GM21786 (cell line): ENCODE data around the gene SYT4.
A peak's percentile ranks its signal among the peaks of the same experiment; 100 is the strongest.
"Not testable (repeated sequence)": the region's sequence is repeated elsewhere in the genome, so short reads cannot be mapped to it uniquely, and the experiment has no call there.

Source experiments
- ATAC-seq: cut with Tn5 transposase; IDR thresholded peaks from one replicate; pipeline ENCODE4 v1.9.1; 2021; ENCODE audit not compliant: unreplicated experiment

Gene SYT4

GRCh38 chr18:43277164-43277600 is at the start of gene SYT4:
Gene SYT4, minus strand, starts transcription at chr18:43277490. Its CDS starts 209 bp downstream, at chr18:43277281.
- no peak for ATAC-seq

DNA sequence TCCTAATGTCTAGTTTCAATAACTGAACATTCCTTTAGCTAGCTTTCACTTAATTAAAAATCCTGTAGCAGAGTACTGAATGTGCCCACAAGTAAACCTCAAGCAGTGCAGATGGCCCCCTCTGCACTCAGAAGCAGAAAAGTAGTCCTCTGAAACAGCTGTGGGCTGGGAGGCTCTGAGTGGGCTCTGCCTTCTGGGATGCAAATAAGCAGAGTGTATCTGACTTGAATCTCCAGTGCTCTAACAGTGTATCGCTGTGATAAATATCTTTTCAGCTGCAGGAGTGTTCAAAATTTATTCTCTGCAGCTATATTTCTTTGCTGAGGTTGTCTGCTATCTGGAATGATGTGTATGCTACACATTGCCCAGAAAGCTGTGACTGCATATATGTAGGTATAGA is 44.8 kb upstream of the SYT4 start:
- ATAC-seq = no peak

GRCh38 chr18:43314941-43315340 is 37.7 kb upstream of the SYT4 start:
- no peak for ATAC-seq

DNA sequence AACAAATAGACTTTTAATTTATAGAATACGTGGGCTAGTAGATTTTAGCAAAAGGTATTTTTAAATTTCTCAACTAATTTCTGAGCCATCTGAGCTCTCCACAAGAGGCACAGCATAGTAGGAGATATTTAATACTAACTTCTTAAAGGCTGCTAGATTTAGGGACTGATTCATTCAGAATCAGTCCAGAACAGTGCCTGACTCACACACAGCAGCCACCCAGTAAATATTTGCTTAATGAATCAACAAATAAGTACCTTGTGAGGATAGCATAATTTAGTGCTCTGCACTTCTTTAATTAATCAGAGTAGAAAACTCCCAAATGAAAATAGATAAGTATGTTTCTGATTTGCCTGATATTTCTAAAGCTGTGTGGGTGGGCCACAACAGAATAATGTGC is 35.6 kb upstream of the SYT4 start:
- no peak for ATAC-seq

GRCh38 chr18:43310239-43310638 is 32.9 kb upstream of the SYT4 start:
- ATAC-seq = no peak

GRCh38 chr18:43303376-43303775 is 26.1 kb upstream of the SYT4 start:
- no peak for ATAC-seq

DNA sequence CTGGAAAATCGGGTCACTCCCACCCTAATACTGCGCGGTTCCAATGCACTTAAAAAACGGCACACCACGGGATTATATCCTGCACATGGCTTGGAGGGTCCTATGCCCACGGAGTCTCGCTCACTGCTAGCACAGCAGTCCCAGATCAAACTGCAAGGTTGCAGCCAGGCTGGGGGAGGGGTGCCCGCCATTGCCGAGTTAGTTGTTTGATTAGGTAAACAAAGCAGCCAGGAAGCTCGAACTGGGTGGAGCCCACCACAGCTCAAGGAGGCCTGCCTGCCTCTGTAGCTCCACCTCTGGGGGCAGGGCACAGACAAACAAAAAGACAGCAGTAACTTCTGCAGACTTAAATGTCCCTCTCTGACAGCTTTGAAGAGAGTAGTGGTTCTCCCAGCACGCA is 8.9 kb upstream of the SYT4 start:
- ATAC-seq = not testable (repeated sequence)

- ATAC-seq = no peak
These were observed 6.0 kb upstream of the SYT4 start for GRCh38 chr18:43283299-43283698.

DNA sequence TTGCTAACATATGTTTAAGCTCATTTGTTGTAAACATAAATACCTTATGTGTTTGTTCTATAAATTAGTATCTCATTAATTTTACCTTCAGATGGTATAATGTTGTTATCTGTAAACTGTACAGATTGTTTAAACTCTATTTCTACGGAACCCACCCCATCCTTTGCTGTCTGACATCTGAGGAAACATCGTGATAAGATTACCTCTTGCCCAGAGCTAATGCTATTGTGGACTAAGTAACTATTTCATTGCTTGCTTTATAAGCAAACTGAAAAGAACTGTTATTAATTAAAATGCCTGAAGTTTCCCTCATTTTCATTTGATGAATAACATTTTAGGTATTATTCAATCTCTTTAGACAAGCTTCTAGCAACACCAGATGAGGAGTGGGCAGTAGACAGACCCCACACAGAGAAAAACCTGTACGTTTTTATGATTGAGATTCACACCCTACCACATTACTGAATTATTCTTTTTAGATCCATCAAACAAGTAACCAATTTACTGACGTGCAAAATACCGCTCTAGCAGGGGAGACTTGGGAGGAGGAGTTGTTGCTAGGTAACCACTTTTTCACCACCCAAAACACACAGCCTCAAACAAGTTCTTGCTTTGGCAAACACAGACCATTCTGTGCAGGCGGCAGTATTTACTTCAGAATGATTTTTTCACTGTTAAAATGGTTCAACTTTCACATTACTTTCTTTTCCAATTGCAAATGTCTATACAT is 1.9 kb upstream of the SYT4 start:
- ATAC-seq = no peak

DNA sequence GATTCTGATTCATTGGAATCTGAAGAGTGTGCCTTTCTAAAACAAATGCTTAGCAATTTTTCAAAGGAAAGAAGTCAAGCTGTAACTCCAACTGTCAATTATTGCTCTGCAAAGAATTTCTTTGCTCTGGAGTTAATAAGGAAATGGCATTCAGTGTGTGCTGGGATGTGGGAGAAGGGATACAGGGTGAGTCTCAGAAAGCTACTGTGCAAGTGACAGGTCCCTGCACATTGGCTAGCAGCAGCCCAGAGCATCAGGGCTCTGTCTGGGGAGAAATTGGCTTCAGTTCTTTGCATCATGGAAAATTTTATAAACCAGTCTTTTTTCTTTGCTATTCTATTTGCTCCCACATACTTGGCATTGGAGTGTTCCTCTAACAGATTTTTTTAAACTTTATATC is 1.1 kb upstream of the SYT4 start:
- ATAC-seq = no peak

DNA sequence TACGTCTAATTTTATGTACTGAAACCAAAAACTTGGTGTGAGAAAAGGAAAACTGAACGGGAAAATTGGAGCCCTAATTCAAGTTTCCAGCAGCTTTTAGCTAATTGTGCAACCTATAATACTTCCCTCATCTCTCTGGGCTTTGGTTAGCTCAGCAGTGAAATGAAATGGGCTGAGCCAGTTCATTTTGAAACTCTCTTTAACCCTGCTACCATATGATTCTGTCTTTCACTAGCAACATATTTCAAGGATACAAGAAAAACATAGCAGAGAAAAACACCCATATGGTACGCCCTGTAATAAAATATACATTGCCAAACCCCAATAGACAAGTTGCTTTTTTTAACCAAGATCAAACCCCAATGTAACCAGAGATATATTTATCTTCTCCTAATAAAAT is 799 bp downstream of the SYT4 start:
- no peak for ATAC-seq

GRCh38 chr18:43275546-43275945 is 1.7 kb downstream of the SYT4 start:
- no peak for ATAC-seq

GRCh38 chr18:43274526-43274925 is 2.8 kb downstream of the SYT4 start:
- no peak for ATAC-seq

DNA sequence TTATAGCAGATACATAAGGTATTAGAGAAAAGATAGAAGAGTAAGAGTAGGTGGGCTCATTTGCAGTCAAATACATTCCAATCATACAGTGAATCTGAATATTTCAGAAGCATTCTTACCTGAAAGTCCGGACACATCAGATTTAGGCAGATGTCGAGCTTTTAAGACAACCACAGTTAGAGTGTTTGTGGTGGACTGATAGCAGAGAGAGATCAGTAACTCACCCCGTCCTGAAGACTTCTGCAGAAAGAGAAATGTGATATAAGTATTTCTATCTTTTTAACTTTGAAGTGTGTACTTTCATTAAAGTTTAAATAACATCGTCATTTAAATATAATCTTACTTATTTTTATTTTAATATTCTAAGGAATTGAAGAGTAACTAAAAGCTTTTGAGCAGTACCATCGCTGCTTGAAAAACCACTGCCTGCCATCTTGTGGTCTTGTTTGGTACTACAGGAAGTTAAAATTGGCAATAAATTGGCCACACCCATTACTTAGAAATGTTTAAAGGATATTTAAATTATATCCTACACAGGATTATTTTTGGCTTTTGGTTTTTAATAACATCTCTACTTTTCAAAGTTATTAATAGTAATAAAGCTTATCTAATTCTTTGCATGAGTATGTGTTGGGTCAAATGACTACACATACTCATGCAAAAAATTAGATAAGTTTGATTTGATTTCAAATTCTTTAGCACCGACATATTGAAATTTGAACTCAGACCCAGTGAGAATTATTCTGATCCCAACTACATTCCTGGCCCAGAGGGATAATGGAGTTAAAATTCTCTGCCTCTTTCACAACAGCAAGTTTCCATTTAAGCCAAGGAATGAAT is 5.5 kb downstream of the SYT4 start:
- peak; percentile 75 for ATAC-seq

- ATAC-seq = no peak
These were observed 9.5 kb downstream of the SYT4 start for GRCh38 chr18:43267818-43268217.

- ATAC-seq = no peak
These were observed 11.8 kb downstream of the SYT4 start for GRCh38 chr18:43265465-43265864.

DNA sequence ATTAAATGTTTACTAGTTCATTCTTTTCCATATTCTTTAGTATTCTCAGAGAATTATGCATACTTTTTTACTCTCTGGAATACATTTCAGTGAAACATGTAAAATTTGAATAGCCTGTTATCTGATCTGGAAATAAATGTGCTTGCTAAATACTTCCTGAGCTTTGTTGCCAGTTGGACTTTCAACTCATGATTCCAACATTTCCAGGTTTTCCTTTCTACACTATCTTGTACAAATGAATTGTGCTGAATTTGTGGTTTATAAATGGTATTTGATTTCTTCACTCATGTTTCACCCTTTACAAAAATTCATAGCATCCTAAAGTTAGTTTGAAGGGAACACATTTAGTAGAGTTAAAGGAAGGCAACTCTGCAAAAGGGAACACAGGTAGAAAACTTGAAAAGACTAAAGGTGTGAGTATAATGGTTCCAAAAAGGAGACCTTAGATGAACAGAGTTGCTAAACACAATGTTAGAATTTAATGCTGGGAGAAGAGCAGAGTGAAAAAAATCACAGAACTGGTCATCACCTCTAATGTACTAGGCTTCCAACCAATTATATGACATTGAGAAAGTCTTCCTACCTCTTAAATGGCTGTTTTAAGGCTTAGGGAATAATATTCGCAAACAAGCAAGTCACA is 28.6 kb downstream of the SYT4 start:
- no peak for ATAC-seq

GRCh38 chr18:43247944-43248343 is 29.3 kb downstream of the SYT4 start:
- no peak for ATAC-seq

DNA sequence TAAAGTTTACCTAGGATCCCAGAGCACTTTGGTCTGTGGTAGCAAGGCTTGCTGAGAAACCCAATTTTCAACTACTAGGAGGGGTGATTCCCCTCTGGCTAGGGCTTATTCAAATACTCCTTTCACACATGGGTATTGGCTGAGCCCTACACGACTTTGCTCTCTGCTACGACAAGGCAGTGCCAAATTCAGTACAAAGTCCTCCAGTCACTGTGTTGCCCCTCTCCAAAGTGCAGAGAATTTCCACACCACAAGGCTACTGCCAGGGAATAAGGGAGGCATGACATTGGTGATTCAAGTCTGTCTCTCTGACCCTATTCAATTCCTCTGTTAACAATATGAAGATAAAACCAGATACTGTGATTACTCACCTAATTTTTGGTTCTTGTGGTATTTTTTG is 38.9 kb downstream of the SYT4 start:
- ATAC-seq = no peak

DNA sequence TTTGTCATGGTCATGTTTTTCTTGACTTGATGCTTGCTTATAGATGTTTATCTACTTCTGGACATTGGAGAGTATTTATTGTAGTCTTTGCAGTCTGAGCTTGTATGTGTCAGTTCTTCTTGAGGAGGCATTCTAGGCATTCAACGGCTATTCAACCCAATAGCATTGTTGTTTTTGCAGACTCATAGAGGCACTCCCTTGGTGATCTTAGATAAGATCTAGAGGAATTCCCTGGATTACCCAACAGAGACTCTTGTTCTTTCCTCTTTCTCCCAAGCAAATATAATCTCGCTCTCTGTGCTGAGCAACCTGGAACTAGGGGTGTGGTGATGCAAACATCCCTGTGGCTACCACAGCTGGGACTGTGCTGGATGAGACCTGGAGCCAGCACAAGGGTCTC is 40.4 kb downstream of the SYT4 start:
- no peak for ATAC-seq

DNA sequence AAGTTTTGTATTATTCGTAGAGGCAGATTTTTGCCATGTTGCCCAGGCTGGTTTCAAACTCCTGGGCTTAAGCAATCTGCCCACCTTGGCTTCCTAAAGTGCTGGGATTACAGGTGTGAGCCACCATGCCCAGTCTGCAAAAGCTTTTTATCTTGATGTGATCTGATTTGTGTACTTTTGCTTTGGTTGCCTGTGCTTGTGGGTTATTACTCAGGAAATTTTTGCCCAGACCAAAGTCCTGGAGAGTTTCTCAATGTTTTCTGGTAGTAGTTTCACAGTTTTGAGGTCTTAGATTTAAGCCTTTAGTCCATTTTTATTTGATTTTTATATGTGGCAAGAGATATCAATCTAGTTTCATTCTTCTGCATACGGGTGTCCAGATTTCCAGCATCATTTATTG is 42.4 kb downstream of the SYT4 start:
- no peak for ATAC-seq

- no peak for ATAC-seq
These were observed 54.8 kb downstream of the SYT4 start for GRCh38 chr18:43222501-43222900.
